ENCODE data around the gene IGF1R.

Gene IGF1R

GRCh38 chr15:98858610-98859023, 210.3 kb downstream of the IGF1R start:
- DNase-seq (ENCODE audit: low spot score): no peak

GRCh38 chr15:98859149-98859548, 210.8 kb downstream of the IGF1R start:
- DNase-seq (ENCODE audit: low spot score): no peak

GRCh38 chr15:98860281-98861041, 212.1 kb downstream of the IGF1R start:
- peak; percentile 37 for DNase-seq (ENCODE audit: low spot score)

GRCh38 chr15:98861188-98861587, 212.8 kb downstream of the IGF1R start:
- DNase-seq (ENCODE audit: low spot score): no peak

- no peak for DNase-seq (ENCODE audit: low spot score)
These were observed 215.6 kb downstream of the IGF1R start for GRCh38 chr15:98863983-98864382.

GRCh38 chr15:98865397-98866339, 217.3 kb downstream of the IGF1R start:
- peak; percentile 85 for DNase-seq (ENCODE audit: low spot score)

- DNase-seq (ENCODE audit: low spot score): no peak
These were observed 218.2 kb downstream of the IGF1R start for GRCh38 chr15:98866511-98866910.

- DNase-seq (ENCODE audit: low spot score): no peak
These were observed 220.2 kb downstream of the IGF1R start for GRCh38 chr15:98868564-98868963.

GRCh38 chr15:98870788-98871187, 222.4 kb downstream of the IGF1R start:
- DNase-seq (ENCODE audit: low spot score): no peak

- DNase-seq (ENCODE audit: low spot score): no peak
These were observed 224.4 kb downstream of the IGF1R start for GRCh38 chr15:98872774-98873173.

GRCh38 chr15:98873441-98874218, 225.3 kb downstream of the IGF1R start:
- peak; percentile 82 for DNase-seq (ENCODE audit: low spot score)

- DNase-seq (ENCODE audit: low spot score): no peak
These were observed 226.0 kb downstream of the IGF1R start for GRCh38 chr15:98874370-98874769.

GRCh38 chr15:98874773-98875172, 226.4 kb downstream of the IGF1R start:
- no peak for DNase-seq (ENCODE audit: low spot score)

- no peak for DNase-seq (ENCODE audit: low spot score)
These were observed 227.0 kb downstream of the IGF1R start for GRCh38 chr15:98875309-98875708.

GRCh38 chr15:98876451-98877369, 228.4 kb downstream of the IGF1R start:
- DNase-seq (ENCODE audit: low spot score): no peak

GRCh38 chr15:98878172-98878571, 229.8 kb downstream of the IGF1R start:
- peak; percentile 48 for DNase-seq (ENCODE audit: low spot score)

GRCh38 chr15:98878862-98879261, 230.5 kb downstream of the IGF1R start:
- DNase-seq (ENCODE audit: low spot score): no peak

GRCh38 chr15:98881526-98882520, 233.5 kb downstream of the IGF1R start:
- DNase-seq (ENCODE audit: low spot score): peak; percentile 66

- DNase-seq (ENCODE audit: low spot score): no peak
These were observed 235.1 kb downstream of the IGF1R start for GRCh38 chr15:98883478-98883877.

- no peak for DNase-seq (ENCODE audit: low spot score)
These were observed 236.6 kb downstream of the IGF1R start for GRCh38 chr15:98884894-98885293.
